CD14-positive monocyte (primary cell): Measurements from ENCODE around the gene CTDP1. TPM values are rescaled to one million over a fixed set of nuclear protein-coding genes. Genes with fewer than 3 reads are reported as not detected.

Experiments
- DNase-seq, 3 donors: peaks; one replicate each; pipeline ENCODE4 v3.0.0-alpha.2; 2011 to 2022
- H2AFZ ChIP-seq: 2 replicates; pipeline ENCODE4 v1.6.0; 2012; ENCODE audit warnings: mild to moderate bottlenecking, low read depth, low read length, inconsistent platforms; ENCODE audit not compliant: insufficient read depth, poor library complexity, severe bottlenecking
- H3K27ac ChIP-seq, 2 donors: 1 replicate in 1 of 2; 2 replicates in 1 of 2; pipeline ENCODE4 v1.5.1; 2012 to 2013; ENCODE audit warnings: low read length in 2 of 2, control low read depth in 1 of 2, inconsistent platforms in 1 of 2, low read depth in 1 of 2, mild to moderate bottlenecking in 1 of 2
- H3K27me3 ChIP-seq, 2 donors: one replicate each; pipeline versions ENCODE4 v1.6.0 to v1.6.1; 2011 to 2013; ENCODE audit warnings: low read length in 2 of 2; ENCODE audit not compliant: control insufficient read depth in 2 of 2, insufficient read depth in 2 of 2
- H3K36me3 ChIP-seq, 2 donors: replicated peaks in 1 of 2; 1 replicate in 1 of 2; 2 replicates in 1 of 2; pipeline versions ENCODE4 v1.5.1 to v1.6.1; 2012 to 2013; ENCODE audit warnings: low read length in 2 of 2, control low read depth in 1 of 2, inconsistent platforms in 1 of 2, mild to moderate bottlenecking in 1 of 2; ENCODE audit not compliant: insufficient read depth in 2 of 2, control insufficient read depth in 1 of 2
- H3K4me1 ChIP-seq, 2 donors: 1 replicate in 1 of 2; 2 replicates in 1 of 2; pipeline versions ENCODE4 v1.5.1 to v1.6.1; 2012 to 2013; ENCODE audit warnings: low read length in 2 of 2, control low read depth in 1 of 2, inconsistent platforms in 1 of 2, mild to moderate bottlenecking in 1 of 2, moderate library complexity in 1 of 2; ENCODE audit not compliant: insufficient read depth in 2 of 2, control insufficient read depth in 1 of 2
- H3K4me2 ChIP-seq: replicated peaks from 2 replicates; pipeline ENCODE3; 2012; ENCODE audit warnings: low read length, moderate library complexity, mild to moderate bottlenecking; ENCODE audit not compliant: poor library complexity, severe bottlenecking; ENCODE audit errors: extremely low read depth
- H3K4me3 ChIP-seq, 3 experiments: fragments of 200-600 bp in 1 of 3; sonication (generic) in 1 of 3; replicated peaks in 1 of 3; 1 replicate in 2 of 3; 2 replicates in 1 of 3; pipeline ENCODE4 v1.5.1; 2011 to 2013; ENCODE audit warnings: low read length in 3 of 3, mild to moderate bottlenecking in 3 of 3, control low read depth in 2 of 3, low read depth in 2 of 3, inconsistent platforms in 1 of 3, moderate library complexity in 1 of 3
- H3K79me2 ChIP-seq: 2 replicates; pipeline ENCODE4 v1.6.0; 2012; ENCODE audit warnings: mild to moderate bottlenecking, control low read depth, inconsistent platforms, low read length, moderate library complexity; ENCODE audit not compliant: insufficient read depth
- H3K9ac ChIP-seq: 2 replicates; pipeline ENCODE4 v1.6.0; 2017; ENCODE audit warnings: low read length, mild to moderate bottlenecking; ENCODE audit not compliant: insufficient read depth, poor library complexity, severe bottlenecking
- H3K9me3 ChIP-seq, 2 donors: replicated peaks in 1 of 2; 1 replicate in 1 of 2; 2 replicates in 1 of 2; pipeline versions ENCODE4 v1.5.1 to v1.6.1; 2012 to 2013; ENCODE audit warnings: low read length in 2 of 2, control low read depth in 1 of 2; ENCODE audit not compliant: control insufficient read depth in 1 of 2, insufficient read depth in 1 of 2
- H4K20me1 ChIP-seq: 2 replicates; pipeline ENCODE4 v1.6.0; 2012; ENCODE audit warnings: mild to moderate bottlenecking, low read length, control low read depth, moderate library complexity; ENCODE audit not compliant: insufficient read depth
- H3K27ac Mint-ChIP-seq, 7 donors: one replicate each; pipeline ENCODE4 v1.8.0; 2020; ENCODE audit warnings: mild to moderate bottlenecking in 7 of 7, mixed read lengths in 7 of 7, moderate library complexity in 6 of 7, inconsistent platforms in 2 of 7
- H3K27me3 Mint-ChIP-seq, 3 donors: one replicate each; pipeline ENCODE4 v1.8.0; 2021 to 2022; ENCODE audit warnings: low read depth in 3 of 3, mild to moderate bottlenecking in 3 of 3, mixed read lengths in 3 of 3, moderate library complexity in 3 of 3, inconsistent platforms in 1 of 3
- H3K36me3 Mint-ChIP-seq, 2 donors: one replicate each; pipeline ENCODE4 v1.8.0; 2020; ENCODE audit warnings: mixed read lengths in 2 of 2, inconsistent platforms in 1 of 2, mild to moderate bottlenecking in 1 of 2
- H3K4me1 Mint-ChIP-seq: one replicate; pipeline ENCODE4 v1.8.0; 2020; ENCODE audit warnings: mild to moderate bottlenecking, mixed read lengths
- H3K4me3 Mint-ChIP-seq, 2 donors: one replicate each; pipeline ENCODE4 v1.8.0; 2020; ENCODE audit warnings: mild to moderate bottlenecking in 2 of 2, mixed read lengths in 2 of 2, moderate library complexity in 1 of 2
- H3K9me3 Mint-ChIP-seq, 7 donors: one replicate each; pipeline ENCODE4 v1.8.0; 2020 to 2022; ENCODE audit warnings: mixed read lengths in 7 of 7, mild to moderate bottlenecking in 6 of 7, moderate library complexity in 6 of 7, inconsistent platforms in 2 of 7
- CTCF ChIP-seq: fragments of 200-600 bp; IDR thresholded peaks from one replicate; pipeline ENCODE4 v1.8.0; 2022; ENCODE audit warnings: antibody characterized with exemption, mild to moderate bottlenecking
- WGBS: methylation state at CpG from one replicate; pipeline ENCODE4 v1.1.5; 2013; ENCODE audit warnings: missing lambda C conversion rate; ENCODE audit not compliant: insufficient coverage; 5-methylcytosine and 5-hydroxymethylcytosine counted together
- intact Hi-C, 2 donors: fragments of 100-400 bp; cut with micrococcal nuclease; formaldehyde crosslinking; loops; one replicate each; pipeline versions ENCODE4 v1.15.0 to v1.15.1; 2023
- polyA plus RNA-seq, 3 donors: library from polyadenylated mRNA; depleted of rRNA in 1 of 3; unstranded in 2 of 3; stranded (reverse) in 1 of 3; fragments of 300-500 nt in 2 of 3; fragments of >200 nt in 1 of 3; fragmentation: Illumina TruSeq in 2 of 3; gene quantifications; 1 replicate in 2 of 3; 2 replicates in 1 of 3; pipeline ENCODE4 v1.2.3, GENCODE V29; 2012 to 2021

CTDP1 gene
- polyA plus RNA-seq, 3 donors = 9.1 to 13.9 (median 9.1) TPM

GRCh38 chr18:79781331-79781941 lies 101.8 kb downstream of the CTDP1 start:
- Histone ChIP-seq H3K4me1 (peaks cover 0 to 2% of the 10 kb centered on the region in 2 donors), H3K9me3 (no peaks in the 10 kb centered on the region), H2AFZ (no peak overlapping the region), H3K27ac (no peak overlapping the region), H3K9ac (no peak overlapping the region), H3K4me3 (no peak overlapping the region), H4K20me1 (no peaks in the 10 kb centered on the region), H3K36me3 (no peaks in the 10 kb centered on the region), H3K79me2 (no peaks in the 10 kb centered on the region), H3K4me2 (no peak overlapping the region), H3K27me3 (peaks cover 0 to 13% of the 10 kb centered on the region in 2 donors)
- Mint-ChIP-seq H3K27ac (no peak overlapping the region), H3K4me1 (peaks cover 8% of the 10 kb centered on the region), H3K4me3 (no peak overlapping the region), H3K36me3 (no peaks in the 10 kb centered on the region), H3K9me3 (peaks cover 1 to 6% (median 3%) of the 10 kb centered on the region in 7 donors), H3K27me3 (peaks cover 18 to 38% (median 26%) of the 10 kb centered on the region in 3 donors)
- no peak for TF ChIP-seq CTCF
- DNase-seq = no peak
- intact Hi-C loops = no loop called here
- WGBS = 87% methylated on average over 16 of the region's 17 CpGs

- Histone ChIP-seq H3K4me3 (no peak overlapping the region), H3K36me3 (no peaks in the 10 kb centered on the region), H3K9me3 (peaks cover 0 to 5% of the 10 kb centered on the region in 2 donors), H4K20me1 (no peaks in the 10 kb centered on the region), H2AFZ (no peak overlapping the region), H3K27ac (no peak overlapping the region), H3K4me1 (peaks cover 0 to 15% of the 10 kb centered on the region in 2 donors), H3K4me2 (no peak overlapping the region), H3K79me2 (no peaks in the 10 kb centered on the region), H3K27me3 (peaks cover 7 to 26% of the 10 kb centered on the region in 2 donors), H3K9ac (no peak overlapping the region)
- WGBS = 92% methylated on average over 35 of the region's 43 CpGs
- DNase-seq = no peak
- Mint-ChIP-seq H3K36me3 (peaks cover 0 to 9% of the 10 kb centered on the region in 2 donors), H3K27me3 (peaks cover 30 to 44% (median 30%) of the 10 kb centered on the region in 3 donors), H3K9me3 (peaks cover 3 to 11% (median 4%) of the 10 kb centered on the region in 7 donors), H3K4me3 (no peak overlapping the region), H3K27ac (no peak overlapping the region), H3K4me1 (peaks cover 21% of the 10 kb centered on the region)
- no peak for TF ChIP-seq CTCF
- intact Hi-C loops = no loop called here
These were observed 103.1 kb downstream of the CTDP1 start for GRCh38 chr18:79782566-79783308.
